Measurements from ENCODE around the gene MUC2. TPM values are rescaled to one million over a fixed set of nuclear protein-coding genes. Genes with fewer than 3 reads are reported as not detected.

The MUC2 gene
- total RNA-seq, 1 experiment from 2014 or later: not detected

DNA sequence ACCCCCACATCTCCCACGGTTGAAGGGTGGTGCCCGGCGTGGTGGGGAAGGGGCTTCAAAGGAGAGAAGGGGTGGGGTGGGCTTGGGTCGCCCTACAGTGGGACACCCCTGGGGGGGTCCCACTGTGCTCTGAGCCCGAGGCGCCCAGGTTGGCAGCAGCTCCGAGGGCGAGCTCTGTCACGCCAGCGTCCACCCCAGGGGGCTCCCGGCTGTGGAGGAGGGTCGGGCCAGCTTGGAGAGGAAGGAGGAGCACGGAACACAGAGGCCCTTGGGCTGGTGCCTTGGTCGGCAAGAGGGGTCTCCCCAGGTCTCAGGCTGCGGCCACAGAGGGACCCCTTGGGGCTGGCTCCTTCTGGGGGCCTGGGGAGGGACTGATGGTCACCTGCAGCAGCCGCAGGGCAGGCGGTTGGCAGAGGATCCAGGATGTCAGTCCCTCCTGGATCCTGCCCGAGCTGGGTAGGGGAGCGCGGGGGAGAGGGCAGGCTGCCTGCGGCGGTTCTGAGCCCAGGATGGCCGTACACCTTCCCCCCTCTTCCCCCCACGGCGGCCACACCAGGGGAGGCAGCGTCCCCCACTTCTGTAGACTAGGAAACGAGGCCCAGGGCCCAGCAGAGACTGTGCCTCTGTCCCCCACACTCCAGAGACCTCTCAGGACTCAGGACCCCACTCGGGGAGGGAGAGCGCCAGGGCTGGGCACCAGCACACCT is 38.9 kb upstream of the MUC2 start:
- in situ Hi-C loops (cut with HindIII; ENCODE audit: low pct_unique_long_range_greater_than_20kb, low sequenced_read_pairs): no loop called here
- DNase-seq (ENCODE audit: low read depth): no peak

DNA sequence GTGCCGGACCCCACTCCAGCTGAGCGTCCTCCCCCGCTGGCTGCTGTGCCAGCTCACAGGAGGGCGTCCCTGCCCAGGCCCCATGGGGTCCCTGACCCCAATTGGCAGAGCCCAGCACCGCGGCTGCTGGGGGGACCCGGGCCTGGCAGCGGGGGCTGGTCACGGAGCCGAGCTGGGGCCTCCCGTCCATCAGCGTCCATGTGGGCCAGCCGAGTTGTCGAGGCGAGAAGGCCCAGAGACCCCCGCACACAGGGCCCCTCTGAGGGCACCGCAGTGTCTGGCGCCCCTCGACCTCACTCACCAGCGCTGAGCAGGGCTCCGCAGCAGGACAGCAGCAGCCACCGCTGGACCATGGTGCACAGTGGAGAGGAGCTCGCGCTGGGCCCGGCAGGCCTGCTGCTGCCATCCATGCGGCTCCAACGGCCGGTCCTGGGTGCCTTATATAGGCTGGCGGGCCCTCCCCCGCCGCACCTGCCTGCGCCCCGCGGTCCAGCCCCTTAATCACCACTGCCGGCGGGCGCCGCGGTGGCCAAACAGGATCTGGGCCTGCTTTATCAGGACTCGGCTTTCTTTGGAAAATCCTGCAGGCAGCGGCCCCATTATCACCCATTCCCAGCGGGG is 38.3 kb upstream of the MUC2 start, which contains the start of gene MUC6:
Gene MUC6 (minus strand): TSS at position 416 of the 621 bp plus-strand sequence. CDS start 63 bp downstream, at position 353.
- in situ Hi-C loops (cut with HindIII; ENCODE audit: low pct_unique_long_range_greater_than_20kb, low sequenced_read_pairs): no loop called here

DNA sequence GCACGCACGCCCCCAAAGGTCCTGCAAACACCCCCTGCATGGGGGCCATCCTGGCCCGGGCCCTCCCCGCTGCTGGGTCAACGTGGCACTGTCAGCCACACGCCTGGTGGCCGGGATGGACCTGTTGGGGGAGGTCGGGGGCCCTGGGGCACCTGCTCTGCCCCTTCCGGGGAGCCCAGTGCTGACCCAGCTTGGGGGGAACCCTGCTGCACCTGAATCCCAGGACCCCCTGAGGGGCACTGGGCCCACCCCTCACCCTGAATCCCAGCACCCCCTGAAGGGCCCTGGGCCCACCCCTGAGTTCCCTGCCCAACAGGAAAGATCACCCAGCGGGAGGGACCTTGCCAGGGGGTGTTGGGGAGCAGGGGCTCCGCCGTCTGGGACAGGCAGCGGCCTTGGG is 37.7 kb upstream of the MUC2 start:
- DNase-seq (ENCODE audit: low read depth): no peak
- in situ Hi-C loops (cut with HindIII; ENCODE audit: low pct_unique_long_range_greater_than_20kb, low sequenced_read_pairs): no loop called here

More for the DNA sequence above, 38.3 kb upstream of the MUC2 start, which contains the start of gene MUC6:
- no peak for DNase-seq (ENCODE audit: low read depth)

DNA sequence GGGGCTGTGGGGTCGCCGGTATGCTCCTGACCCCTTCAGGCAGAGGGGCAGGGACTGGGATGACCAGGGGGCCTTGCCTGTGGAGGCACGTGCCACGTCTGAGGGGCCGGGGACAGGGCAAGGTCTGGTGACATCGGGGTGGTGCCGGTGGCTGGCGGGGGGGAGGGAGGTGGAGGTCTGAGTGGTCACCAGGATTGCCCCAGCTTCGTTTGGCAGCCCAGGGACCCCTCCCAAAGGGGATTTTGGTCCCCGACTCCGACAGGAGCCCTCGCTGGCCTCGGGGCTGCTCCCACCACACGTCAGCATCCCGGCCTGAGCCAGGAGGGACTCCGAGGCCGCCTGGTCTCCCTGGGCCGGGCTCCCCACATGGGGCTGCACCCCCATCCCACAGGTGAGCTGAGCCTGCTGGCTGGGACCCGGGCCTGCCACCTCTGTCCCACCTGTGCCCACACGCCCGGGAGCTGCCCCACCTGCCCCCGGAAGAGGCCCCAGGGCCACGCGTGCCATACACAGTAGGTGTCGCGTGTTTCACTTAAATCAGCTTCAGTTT is 37.1 kb upstream of the MUC2 start:
- in situ Hi-C loops (cut with HindIII; ENCODE audit: low pct_unique_long_range_greater_than_20kb, low sequenced_read_pairs): no loop called here
- DNase-seq (ENCODE audit: low read depth): no peak

DNA sequence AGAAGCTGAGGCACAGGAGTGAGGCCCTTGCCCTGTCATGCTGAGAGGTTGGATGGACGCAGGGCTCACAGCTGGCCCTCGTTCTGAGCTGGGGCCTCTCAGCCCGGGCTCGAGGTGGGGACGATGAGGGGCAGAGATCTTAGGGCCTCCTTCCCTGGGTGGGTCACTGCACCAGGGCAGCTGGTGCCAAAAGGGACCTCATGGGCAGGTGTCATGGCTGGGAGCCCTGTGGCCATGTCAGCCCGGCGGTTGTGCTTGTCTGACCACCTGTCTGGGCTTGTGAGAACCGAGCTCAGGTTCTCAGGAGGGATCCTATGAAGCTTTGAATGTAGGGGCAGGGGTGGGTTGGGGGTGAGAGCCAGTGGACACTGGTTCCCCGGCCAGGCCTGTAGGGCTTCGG is 36.3 kb upstream of the MUC2 start:
- DNase-seq (ENCODE audit: low read depth): no peak
- in situ Hi-C loops (cut with HindIII; ENCODE audit: low pct_unique_long_range_greater_than_20kb, low sequenced_read_pairs): no loop called here

DNA sequence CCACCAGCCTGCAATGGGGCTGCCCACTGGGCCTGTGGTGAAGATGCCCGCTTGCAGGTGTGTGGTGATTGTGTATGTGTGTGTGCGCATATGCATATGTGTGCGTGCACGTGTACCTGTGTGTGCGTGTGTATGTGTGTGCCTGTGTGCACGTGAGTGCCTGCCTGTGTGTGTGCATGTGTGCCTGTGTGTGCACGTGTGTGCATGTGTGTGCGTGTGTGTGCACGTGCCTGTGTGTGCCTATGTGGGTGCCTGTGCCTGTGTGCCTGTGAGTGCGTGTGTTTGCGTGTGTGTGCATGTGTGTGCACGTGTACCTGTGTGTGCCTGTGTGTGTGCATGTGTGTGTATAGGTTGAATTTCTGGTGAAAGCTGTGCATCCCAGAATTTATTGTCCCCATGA is 35.8 kb upstream of the MUC2 start:
- in situ Hi-C loops (cut with HindIII; ENCODE audit: low pct_unique_long_range_greater_than_20kb, low sequenced_read_pairs): no loop called here
- no peak for DNase-seq (ENCODE audit: low read depth)

DNA sequence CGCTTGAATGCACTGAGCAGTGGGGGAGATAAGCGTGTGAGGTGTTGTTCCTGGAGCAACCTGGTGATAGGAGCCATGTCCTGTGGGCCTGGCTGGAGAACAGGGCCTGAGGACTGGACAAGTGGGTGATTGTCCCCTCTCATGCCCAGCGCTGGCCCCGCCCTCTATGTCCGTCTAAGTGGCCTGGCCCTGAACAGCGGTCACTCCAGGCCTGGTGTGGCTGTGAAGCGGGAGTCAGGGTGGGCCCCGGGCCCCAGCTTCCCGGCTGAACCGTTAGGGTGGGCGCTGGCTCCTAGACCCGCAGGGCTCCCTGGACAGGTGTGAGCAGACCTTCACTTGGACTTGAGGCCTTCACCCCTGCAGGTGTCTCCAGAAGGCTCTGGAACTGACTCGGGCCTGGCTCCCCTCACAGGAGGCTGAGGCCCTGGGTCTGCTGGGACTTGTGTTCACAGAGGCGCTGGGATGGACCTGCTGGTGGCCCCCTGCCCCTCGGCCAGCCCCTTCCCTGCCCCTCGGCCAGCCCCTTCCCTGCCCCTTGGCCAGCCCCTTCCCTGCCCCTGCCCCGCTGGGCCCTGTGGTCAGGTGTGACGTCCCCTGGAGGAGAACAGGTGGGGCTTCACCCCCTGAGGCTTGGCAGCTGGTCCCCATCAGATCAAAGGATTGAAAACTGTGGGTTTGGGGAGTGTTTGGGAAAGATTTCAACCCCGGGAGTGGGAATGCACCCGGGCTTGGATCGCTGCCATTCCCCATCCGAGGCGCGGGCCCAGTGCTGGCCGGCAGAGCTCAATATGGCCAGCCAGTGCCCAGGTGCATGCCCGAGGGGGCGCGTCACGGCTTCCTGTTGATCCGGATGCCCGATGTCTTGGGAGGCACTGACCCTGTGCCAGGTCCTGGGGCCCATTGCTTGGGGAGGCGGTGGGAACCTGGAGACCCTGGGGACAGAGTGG is 34.9 kb upstream of the MUC2 start:
- in situ Hi-C loops (cut with HindIII; ENCODE audit: low pct_unique_long_range_greater_than_20kb, low sequenced_read_pairs): no loop called here
- no peak for DNase-seq (ENCODE audit: low read depth)

DNA sequence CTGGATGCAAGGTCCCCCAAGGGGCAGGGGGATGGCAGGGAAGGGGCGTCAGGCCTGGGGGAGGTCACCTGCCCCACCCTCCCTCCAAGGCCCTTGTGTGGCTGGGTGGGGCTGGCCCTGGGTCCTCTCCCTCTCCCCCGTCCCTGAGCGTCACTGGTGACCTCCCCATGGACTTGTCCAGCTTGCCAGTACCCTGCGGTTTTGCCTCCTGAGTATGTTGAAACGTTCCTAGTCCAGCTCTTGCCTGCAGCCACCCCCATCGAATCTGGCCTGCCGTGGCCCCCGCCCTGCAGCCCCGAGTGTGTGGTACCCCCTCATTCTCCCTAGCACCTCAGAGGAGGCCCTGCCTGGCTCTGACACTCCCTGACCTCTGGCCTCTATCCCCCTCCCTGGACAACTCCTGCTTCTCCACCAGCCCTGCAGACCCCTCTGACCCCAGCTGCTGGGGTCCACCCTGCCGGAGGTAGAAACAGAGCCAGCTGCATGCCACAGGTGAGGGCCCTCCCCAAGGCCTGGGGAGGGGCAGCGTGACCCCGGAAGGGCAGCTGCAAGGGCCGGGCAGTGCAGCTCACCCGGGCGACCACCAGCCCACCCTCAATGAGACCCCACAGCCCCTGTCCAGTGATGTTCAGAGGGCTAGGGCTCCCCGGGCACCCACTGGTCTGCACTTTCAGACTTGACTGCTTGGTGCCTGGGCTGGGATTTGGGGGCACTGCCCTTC is 34.1 kb upstream of the MUC2 start:
- DNase-seq (ENCODE audit: low read depth): no peak
- in situ Hi-C loops (cut with HindIII; ENCODE audit: low pct_unique_long_range_greater_than_20kb, low sequenced_read_pairs): no loop called here

DNA sequence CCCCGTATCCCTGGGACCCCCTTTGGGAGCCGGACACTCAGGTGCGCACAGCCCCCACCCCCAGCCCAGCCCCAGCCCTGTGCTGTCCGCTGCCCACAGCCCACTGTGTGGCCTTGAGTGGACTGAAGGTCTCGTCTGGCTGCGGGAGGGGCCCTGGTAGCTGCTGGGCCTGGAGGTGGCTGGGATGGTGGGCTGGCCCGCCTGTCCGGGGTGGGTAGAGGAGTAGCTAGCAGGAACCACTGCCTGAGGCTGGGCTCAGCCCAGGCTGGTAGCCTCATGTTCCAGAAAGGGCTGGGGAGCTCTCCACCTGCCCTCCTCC is 33.6 kb upstream of the MUC2 start:
- in situ Hi-C loops (cut with HindIII; ENCODE audit: low pct_unique_long_range_greater_than_20kb, low sequenced_read_pairs): no loop called here
- DNase-seq (ENCODE audit: low read depth): no peak

DNA sequence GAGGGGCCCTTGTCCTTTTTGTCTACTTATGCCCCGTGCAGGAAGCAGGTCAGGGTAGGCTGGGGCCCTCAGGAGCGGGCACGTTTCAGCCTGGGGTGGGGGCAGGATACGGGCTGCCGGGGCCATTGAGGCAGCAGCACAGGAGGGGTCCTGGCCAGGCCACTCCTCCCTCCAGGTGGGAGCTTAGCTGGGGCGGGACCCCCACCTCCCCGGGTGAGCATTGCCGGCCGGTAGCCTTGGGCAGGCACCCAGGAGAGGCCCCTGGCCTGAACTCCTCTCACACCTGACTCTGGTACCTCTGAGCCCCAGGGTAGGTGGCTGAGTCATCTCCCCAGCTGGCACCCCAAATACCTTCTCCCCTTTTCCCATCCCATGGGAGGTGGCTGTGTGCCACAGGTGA is 33.2 kb upstream of the MUC2 start:
- in situ Hi-C loops (cut with HindIII; ENCODE audit: low pct_unique_long_range_greater_than_20kb, low sequenced_read_pairs): no loop called here
- DNase-seq (ENCODE audit: low read depth): no peak

DNA sequence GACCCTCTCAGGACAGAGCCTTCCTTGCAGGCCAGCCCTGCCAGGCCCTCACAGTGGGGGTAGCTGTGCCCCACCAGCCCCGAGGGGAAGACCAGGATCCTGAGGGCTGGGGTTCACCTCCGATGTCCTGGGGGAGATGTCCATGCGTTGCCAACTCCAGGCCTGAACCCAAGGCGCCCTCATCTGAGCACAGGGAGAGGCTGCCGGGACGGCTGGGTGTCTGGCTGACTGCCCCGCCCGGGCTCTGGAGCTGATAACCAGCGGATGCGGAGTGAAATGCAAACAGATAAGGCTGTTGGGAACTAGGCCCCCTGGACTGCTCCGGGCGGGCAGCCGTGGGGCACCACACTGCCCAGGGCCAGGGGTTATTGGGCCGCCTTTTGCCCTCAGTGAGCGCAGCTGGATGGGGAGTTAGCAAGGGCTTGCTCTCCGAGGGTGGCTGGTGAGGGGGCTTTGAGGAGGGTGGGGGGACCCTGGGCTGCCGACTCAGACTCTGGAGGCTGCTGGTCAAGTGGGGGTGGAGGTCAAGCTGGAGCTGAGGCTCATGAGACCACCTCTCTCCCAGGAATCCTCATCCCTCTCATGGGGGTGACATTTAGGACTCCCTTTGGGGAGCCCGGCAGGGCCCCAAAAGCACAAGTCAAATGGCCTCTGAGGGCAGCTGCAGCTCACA is 32.6 kb upstream of the MUC2 start:
- in situ Hi-C loops (cut with HindIII; ENCODE audit: low pct_unique_long_range_greater_than_20kb, low sequenced_read_pairs): no loop called here
- DNase-seq (ENCODE audit: low read depth): no peak

DNA sequence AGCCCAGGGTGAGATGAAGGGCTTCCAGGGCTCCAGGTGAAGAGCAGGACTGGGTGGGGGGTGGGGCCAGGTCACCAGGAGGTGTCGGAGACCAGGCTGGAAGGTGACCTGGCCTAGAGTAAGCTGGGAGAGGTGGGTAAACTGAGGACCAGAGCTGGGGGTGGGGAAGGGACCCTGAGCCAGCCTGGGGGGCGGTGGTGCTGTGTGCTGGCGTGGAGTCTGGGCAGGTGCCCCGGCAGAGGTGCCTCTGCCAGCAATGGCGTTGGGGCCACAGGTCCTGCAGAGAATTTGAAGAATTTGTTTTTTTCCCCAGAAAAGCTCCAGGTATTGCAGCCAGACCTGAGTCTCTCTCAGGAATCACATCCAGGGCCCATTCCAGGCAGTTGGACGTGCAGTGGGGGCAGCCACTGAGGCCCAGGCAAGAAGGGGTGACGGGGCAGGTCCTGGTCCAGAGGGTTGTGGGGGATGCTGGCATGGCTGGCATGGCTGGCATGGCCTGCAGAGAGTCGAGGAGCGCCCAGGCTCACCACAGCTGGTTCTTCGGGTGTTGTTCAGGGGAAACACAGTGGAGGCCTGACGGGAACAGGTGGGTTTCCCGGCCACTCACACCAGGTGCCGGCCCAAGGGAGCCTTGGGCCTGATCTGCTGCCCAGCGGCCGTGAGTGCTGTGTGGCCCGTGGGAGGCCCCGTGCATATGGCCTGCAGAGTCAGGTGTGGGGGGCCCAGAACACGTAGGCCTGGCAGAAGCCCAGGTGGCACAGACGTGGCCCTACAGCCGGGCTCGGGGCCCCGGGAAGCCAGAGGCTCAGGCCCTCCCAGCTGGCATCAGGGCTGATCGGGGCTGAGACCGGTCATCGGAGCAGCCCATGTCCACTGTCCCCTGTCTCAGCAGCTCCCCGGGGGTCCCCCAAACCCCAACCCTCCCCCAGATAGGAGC is 31.8 kb upstream of the MUC2 start:
- no peak for DNase-seq (ENCODE audit: low read depth)
- in situ Hi-C loops (cut with HindIII; ENCODE audit: low pct_unique_long_range_greater_than_20kb, low sequenced_read_pairs): no loop called here

DNA sequence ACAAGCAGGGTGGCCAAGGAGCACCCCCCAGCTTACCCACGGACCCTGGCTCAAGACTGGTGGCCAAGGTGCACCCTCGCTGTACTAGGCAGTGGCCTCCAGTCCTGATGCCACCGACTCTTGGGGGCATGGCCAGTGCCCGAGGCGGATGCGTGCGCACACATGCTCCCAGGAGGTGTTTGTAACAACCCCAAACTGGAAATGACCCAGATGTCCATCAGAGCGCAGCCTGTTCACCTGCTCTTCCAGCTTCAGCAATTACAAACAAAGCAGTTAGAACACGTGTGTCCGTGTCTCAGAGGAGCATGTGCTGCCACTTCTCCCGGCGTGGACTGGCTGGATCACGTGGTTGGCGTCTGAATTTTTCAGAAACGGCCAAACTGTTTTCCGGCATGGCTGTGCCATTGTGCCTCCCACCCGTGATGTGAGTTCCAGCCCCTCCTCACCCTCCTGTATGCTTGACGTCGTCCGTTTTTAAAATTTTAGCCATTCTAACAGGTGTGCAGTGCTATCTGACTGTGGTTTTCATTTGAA is 31.0 kb upstream of the MUC2 start:
- in situ Hi-C loops (cut with HindIII; ENCODE audit: low pct_unique_long_range_greater_than_20kb, low sequenced_read_pairs): no loop called here
- no peak for DNase-seq (ENCODE audit: low read depth)

DNA sequence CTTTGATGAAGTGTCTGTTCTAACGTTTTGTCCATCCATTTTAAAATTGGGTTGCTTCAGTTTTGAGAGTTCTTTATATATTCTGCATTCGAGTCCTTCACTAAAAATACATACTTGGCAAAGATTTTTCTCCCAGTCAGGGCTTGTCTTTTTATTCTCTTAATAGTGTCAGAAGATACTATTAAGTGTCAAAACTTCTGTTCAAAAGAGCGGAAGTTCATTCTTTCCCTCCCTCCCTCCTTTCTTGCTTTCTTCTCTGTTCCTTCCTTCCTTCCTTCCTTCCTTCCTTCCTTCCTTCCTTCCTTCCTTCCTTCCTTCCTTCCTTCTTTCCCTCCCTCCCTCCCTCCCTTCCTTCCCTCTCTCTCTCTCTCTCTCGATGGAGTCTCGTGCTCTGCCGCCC is 30.5 kb upstream of the MUC2 start:
- in situ Hi-C loops (cut with HindIII; ENCODE audit: low pct_unique_long_range_greater_than_20kb, low sequenced_read_pairs): no loop called here

DNA sequence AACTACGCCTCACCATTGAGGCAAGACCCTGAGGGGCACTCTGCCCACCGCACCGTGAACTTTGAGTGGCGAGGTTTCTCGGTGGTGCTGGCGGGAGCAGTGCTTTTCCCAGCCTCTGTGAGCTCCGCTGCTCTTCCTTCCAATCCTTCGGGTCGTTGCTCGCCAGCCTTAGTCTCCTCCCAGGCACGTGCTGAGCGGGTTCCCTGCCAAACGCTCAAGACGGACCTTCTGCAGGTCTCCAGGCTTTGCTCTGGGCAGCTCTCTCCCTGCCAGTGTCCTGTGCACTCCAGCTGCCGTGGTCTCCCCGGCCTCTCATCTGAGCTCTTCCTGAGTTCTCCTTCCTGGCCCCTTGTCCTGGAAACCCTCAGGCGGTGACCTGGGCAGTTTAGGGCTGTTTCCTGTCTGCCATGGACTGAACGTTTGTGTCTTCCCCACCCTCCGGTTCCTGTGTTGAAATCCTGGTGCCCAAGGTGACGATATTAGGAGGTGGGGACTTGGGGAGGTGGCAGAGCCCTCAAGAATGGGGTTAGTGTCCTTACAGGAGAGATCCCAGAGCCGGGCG is 27.0 kb upstream of the MUC2 start:
- in situ Hi-C loops (cut with HindIII; ENCODE audit: low pct_unique_long_range_greater_than_20kb, low sequenced_read_pairs): no loop called here
- no peak for DNase-seq (ENCODE audit: low read depth)

More for the DNA sequence above, 30.5 kb upstream of the MUC2 start:
- no peak for DNase-seq (ENCODE audit: low read depth)

DNA sequence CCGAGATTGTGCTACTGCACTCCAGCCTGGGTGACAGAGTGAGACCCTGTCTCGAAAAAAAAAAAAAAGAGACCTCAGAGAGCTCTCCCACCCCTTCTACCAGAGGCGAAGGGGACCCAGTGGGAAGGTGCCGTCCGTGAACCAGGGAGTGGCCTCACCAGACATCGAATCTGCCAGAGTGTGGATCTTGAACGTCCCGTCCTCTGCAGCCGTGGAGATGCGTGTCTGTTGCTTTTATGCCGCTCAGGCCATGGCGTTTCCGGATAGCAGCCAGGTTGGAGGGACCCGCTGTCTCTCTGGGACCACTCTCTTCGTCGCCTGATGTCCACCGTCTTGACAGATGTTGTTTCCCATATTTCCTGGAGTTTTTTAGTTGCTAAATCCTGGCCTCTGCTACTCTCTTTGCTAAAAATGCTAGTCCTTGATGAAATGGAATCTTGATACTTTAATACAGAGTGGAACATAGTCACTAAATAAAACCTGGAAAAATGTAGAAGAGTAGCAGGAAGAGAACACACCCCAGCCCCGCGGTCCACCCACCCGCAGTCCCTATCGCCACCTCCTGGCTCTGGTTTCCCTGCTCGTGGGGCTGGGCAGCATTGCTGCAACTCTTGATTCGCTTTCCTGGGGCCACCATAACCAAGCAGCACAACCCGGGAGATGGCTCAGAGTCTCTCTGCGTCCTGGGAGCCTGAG is 26.2 kb upstream of the MUC2 start:
- DNase-seq (ENCODE audit: low read depth): no peak
- in situ Hi-C loops (cut with HindIII; ENCODE audit: low pct_unique_long_range_greater_than_20kb, low sequenced_read_pairs): no loop called here
